GM23338 (cell line): ENCODE data around the gene TM9SF4. TPM values are rescaled to one million over a fixed set of nuclear protein-coding genes. Genes with fewer than 3 reads are reported as not detected.

Experiments used
- ATAC-seq: fragments of 200-7000 bp; cut with Tn5 transposase; 3 replicates; pipeline ENCODE4 v1.9.1; 2020
- DNase-seq: peaks from one replicate; pipeline ENCODE4 v3.0.0-alpha.2; 2015; ENCODE audit warnings: low spot score
- H2AFZ ChIP-seq: fragments of 200-600 bp; sonication (generic); 2 replicates; pipeline ENCODE4 v1.8.0; 2016; ENCODE audit warnings: antibody characterized with exemption, mild to moderate bottlenecking, moderate library complexity
- H3F3A ChIP-seq: fragments of 200-600 bp; sonication (generic); replicated peaks from 2 replicates; pipeline ENCODE4 v1.8.0; 2017; ENCODE audit warnings: antibody characterized with exemption, mixed run types, low read depth
- H3K27ac ChIP-seq: fragments of 200-600 bp; sonication (generic); 2 replicates; pipeline ENCODE4 v1.6.1; 2016; ENCODE audit warnings: low read depth
- H3K27me3 ChIP-seq: fragments of 200-600 bp; sonication (generic); 2 replicates; pipeline ENCODE4 v1.8.0; 2016; ENCODE audit warnings: mild to moderate bottlenecking, mixed run types, moderate library complexity; ENCODE audit not compliant: insufficient read depth
- H3K36me3 ChIP-seq: fragments of 200-600 bp; sonication (generic); 2 replicates; pipeline ENCODE4 v1.8.0; 2016; ENCODE audit warnings: mild to moderate bottlenecking; ENCODE audit not compliant: insufficient read depth
- H3K4me1 ChIP-seq: fragments of 200-600 bp; sonication (generic); 2 replicates; pipeline ENCODE4 v1.8.0; 2016; ENCODE audit warnings: mild to moderate bottlenecking, moderate library complexity; ENCODE audit not compliant: insufficient read depth
- H3K4me2 ChIP-seq: fragments of 200-600 bp; sonication (generic); 2 replicates; pipeline ENCODE4 v1.7.1; 2017; ENCODE audit warnings: mixed run types
- H3K4me3 ChIP-seq: fragments of 200-600 bp; sonication (generic); 2 replicates; pipeline ENCODE4 v1.6.1; 2016; ENCODE audit warnings: mixed run types
- H3K79me2 ChIP-seq: fragments of 200-600 bp; sonication (generic); replicated peaks from 2 replicates; pipeline ENCODE4 v1.8.0; 2017; ENCODE audit warnings: mild to moderate bottlenecking; ENCODE audit not compliant: insufficient read depth
- H3K9me2 ChIP-seq: fragments of 200-600 bp; sonication (generic); 2 replicates; pipeline ENCODE4 v1.8.0; 2017; ENCODE audit not compliant: insufficient read depth
- H4K20me1 ChIP-seq: fragments of 200-600 bp; sonication (generic); replicated peaks from 2 replicates; pipeline ENCODE4 v1.8.0; 2017; ENCODE audit warnings: mild to moderate bottlenecking; ENCODE audit not compliant: insufficient read depth
- H3K27ac Mint-ChIP-seq: 2 replicates; pipeline ENCODE4 v1.8.0; 2020; ENCODE audit warnings: inconsistent platforms, mild to moderate bottlenecking, moderate library complexity, mixed read lengths
- H3K27me3 Mint-ChIP-seq: 3 replicates; pipeline ENCODE4 v1.8.0; 2022; ENCODE audit warnings: low read depth, mild to moderate bottlenecking, moderate library complexity, mixed read lengths, inconsistent platforms; ENCODE audit not compliant: insufficient read depth, poor library complexity
- H3K36me3 Mint-ChIP-seq: 3 replicates; pipeline ENCODE4 v1.8.0; 2021; ENCODE audit warnings: low read depth, mild to moderate bottlenecking, inconsistent platforms, moderate library complexity, mixed read lengths
- H3K4me1 Mint-ChIP-seq: 3 replicates; pipeline ENCODE4 v1.8.0; 2020; ENCODE audit warnings: mild to moderate bottlenecking, inconsistent platforms, mixed read lengths
- H3K4me3 Mint-ChIP-seq: 3 replicates; pipeline ENCODE4 v1.8.0; 2021; ENCODE audit warnings: moderate library complexity, mild to moderate bottlenecking, inconsistent platforms, mixed read lengths
- H3K9me3 Mint-ChIP-seq: 3 replicates; pipeline ENCODE4 v1.8.0; 2020; ENCODE audit warnings: moderate library complexity, mild to moderate bottlenecking, inconsistent platforms, mixed read lengths
- CREB1 ChIP-seq: fragments of 250-450 bp; sonication (Bioruptor Pico); IDR thresholded peaks from 2 replicates; pipeline ENCODE4 v1.5.0; 2020; ENCODE audit warnings: low read depth, mild to moderate bottlenecking, moderate library complexity
- EZH2phosphoT487 ChIP-seq: fragments of 200-600 bp; sonication (generic); IDR thresholded peaks from one replicate; pipeline ENCODE4 v1.8.1; 2018; ENCODE audit warnings: antibody characterized with exemption; ENCODE audit not compliant: unreplicated experiment
- JUNB ChIP-seq: IDR thresholded peaks from one replicate; pipeline ENCODE4 v1.6.1; 2016; ENCODE audit warnings: antibody characterized with exemption; ENCODE audit not compliant: unreplicated experiment
- NANOG ChIP-seq: IDR thresholded peaks from 2 replicates; pipeline ENCODE4 v1.6.1; 2016; ENCODE audit warnings: antibody characterized with exemption, borderline replicate concordance
- POLR2AphosphoS5 ChIP-seq: IDR thresholded peaks from 2 replicates; pipeline ENCODE4 v1.6.1; 2016; ENCODE audit warnings: antibody characterized with exemption, low read depth
- REST ChIP-seq: IDR thresholded peaks from one replicate; pipeline ENCODE4 v1.6.1; 2018; ENCODE audit warnings: antibody characterized with exemption; ENCODE audit not compliant: unreplicated experiment
- STAT1 ChIP-seq: IDR thresholded peaks from one replicate; pipeline ENCODE4 v1.6.1; 2016; ENCODE audit warnings: antibody characterized with exemption; ENCODE audit not compliant: unreplicated experiment
- ZNF114 ChIP-seq: fragments of 250-450 bp; sonication (Bioruptor Pico); IDR thresholded peaks from 2 replicates; pipeline ENCODE4 v1.5.0; 2020; ENCODE audit warnings: mild to moderate bottlenecking, moderate library complexity
- ZNF331 ChIP-seq: fragments of 250-450 bp; sonication (Bioruptor Pico); IDR thresholded peaks from 2 replicates; pipeline ENCODE4 v1.5.0; 2020; ENCODE audit warnings: low read depth, mild to moderate bottlenecking, moderate library complexity
- polyA plus RNA-seq: library from polyadenylated mRNA; unstranded; fragments of >200 nt; fragmentation: Nextera tagmentation; extraction: Ambion mirVana; gene quantifications from 2 replicates; pipeline ENCODE4 v1.2.1, GENCODE V29; 2016
- total RNA-seq: library from RNA; depleted of rRNA; stranded (reverse); fragments of >200 nt; shearing (Covaris generic); gene quantifications from 2 replicates; pipeline ENCODE4 v1.2.3, GENCODE V29; 2014

Gene TM9SF4
- total and polyA plus RNA-seq, 2 experiments from 2014 or later: 20.4 to 52.6 TPM

GRCh38 chr20:32160341-32160740, 50.8 kb downstream of the TM9SF4 start:
- Histone ChIP-seq H3K79me2 (no peaks in the 10 kb centered on the region), H3K4me1 (peaks cover 2% of the 10 kb centered on the region; the same call in 1 of the 2 replicates), H3K27me3 (no peaks in the 10 kb centered on the region), H3K27ac (no peak overlapping the region), H3K36me3 (peaks cover 50% of the 10 kb centered on the region), H2AFZ (no peak overlapping the region), H4K20me1 (peaks cover 13% of the 10 kb centered on the region), H3K4me2 (no peak overlapping the region), H3K9me2 (no peaks in the 10 kb centered on the region), H3F3A (0 out of 2 replicates have a peak, but pooled peaks cover 6% of the 10 kb centered on the region), H3K4me3 (no peak overlapping the region)
- no peak for ATAC-seq
- H3K27me3 Mint-ChIP-seq: peaks cover 8% of the 10 kb centered on the region
- DNase-seq: no peak
- H3K4me3 Mint-ChIP-seq: no peak overlapping the region; the same call in 2 of the 3 replicates
- peaks cover 67% of the 10 kb centered on the region for H3K36me3 Mint-ChIP-seq
- H3K27ac Mint-ChIP-seq: no peak overlapping the region; the same call in 1 of the 2 replicates
- TF ChIP-seq CREB1 (CRISPR knock-in tag) (no peak), ZNF114 (CRISPR knock-in tag) (no peak), REST (no peak)
- H3K9me3 Mint-ChIP-seq: no peaks in the 10 kb centered on the region
- peaks cover 4% of the 10 kb centered on the region; the same call in 2 of the 3 replicates for H3K4me1 Mint-ChIP-seq

- DNase-seq (no peak), ATAC-seq (no peak)
- Histone ChIP-seq H3K27ac (no peak overlapping the region), H2AFZ (no peak overlapping the region), H3K4me3 (no peak overlapping the region), H3K4me2 (no peak overlapping the region), H3K27me3 (no peaks in the 10 kb centered on the region), H3F3A (0 out of 2 replicates have a peak, but pooled peaks cover 6% of the 10 kb centered on the region), H3K4me1 (no peaks in the 10 kb centered on the region), H4K20me1 (peaks cover 14% of the 10 kb centered on the region; the same call in 1 of the 2 replicates), H3K9me2 (no peaks in the 10 kb centered on the region), H3K36me3 (peaks cover 49% of the 10 kb centered on the region), H3K79me2 (no peaks in the 10 kb centered on the region)
- no peak overlapping the region for H3K4me3 Mint-ChIP-seq
- peaks cover 7% of the 10 kb centered on the region for H3K27me3 Mint-ChIP-seq
- no peak for TF ChIP-seq POLR2AphosphoS5
- TF ChIP-seq STAT1: no peak
- TF ChIP-seq EZH2phosphoT487: no peak
- TF ChIP-seq ZNF114 (CRISPR knock-in tag): no peak
- no peak for TF ChIP-seq NANOG
- no peak for TF ChIP-seq ZNF331
- no peak for TF ChIP-seq JUNB
- no peak for TF ChIP-seq CREB1 (CRISPR knock-in tag)
- H3K4me1 Mint-ChIP-seq: no peaks in the 10 kb centered on the region
- H3K36me3 Mint-ChIP-seq: peaks cover 76% of the 10 kb centered on the region
- H3K27ac Mint-ChIP-seq: no peak overlapping the region
- no peaks in the 10 kb centered on the region for H3K9me3 Mint-ChIP-seq
These were observed 52.8 kb downstream of the TM9SF4 start for GRCh38 chr20:32162351-32162750.
